HEK293 (cell line): Measurements from ENCODE around the gene LY6G6F.

Experiments used
- GLIS1 ChIP-seq: fragments of 450-650 bp; formaldehyde crosslinking; IDR thresholded peaks from 2 replicates; pipeline ENCODE4 v1.5.1; 2016; ENCODE audit warnings: missing biosample characterization, missing genetic modification characterization
- HOXA7 ChIP-seq: sonication (generic); formaldehyde crosslinking; IDR thresholded peaks from 2 replicates; pipeline ENCODE4 v1.8.1; 2022; ENCODE audit warnings: missing genetic modification reagents, borderline replicate concordance
- KLF16 ChIP-seq: fragments of 450-650 bp; formaldehyde crosslinking; IDR thresholded peaks from 2 replicates; pipeline ENCODE4 v1.5.1; 2017; ENCODE audit warnings: missing biosample characterization, missing genetic modification characterization
- KLF7 ChIP-seq: fragments of 450-650 bp; formaldehyde crosslinking; IDR thresholded peaks from 2 replicates; pipeline ENCODE4 v1.5.1; 2016; ENCODE audit warnings: missing biosample characterization, missing genetic modification characterization, borderline replicate concordance
- MZF1 ChIP-seq: fragments of 450-650 bp; formaldehyde crosslinking; IDR thresholded peaks from 2 replicates; pipeline ENCODE4 v1.5.1; 2017; ENCODE audit warnings: missing biosample characterization, missing genetic modification characterization, borderline replicate concordance
- OVOL3 ChIP-seq: fragments of 450-650 bp; formaldehyde crosslinking; IDR thresholded peaks from 2 replicates; pipeline ENCODE4 v1.5.1; 2016; ENCODE audit warnings: missing biosample characterization, missing genetic modification characterization
- PRDM1 ChIP-seq: fragments of 450-650 bp; formaldehyde crosslinking; IDR thresholded peaks from 2 replicates; pipeline ENCODE4; 2016; ENCODE audit warnings: missing biosample characterization, missing genetic modification characterization
- SCRT2 ChIP-seq: fragments of 450-650 bp; formaldehyde crosslinking; IDR thresholded peaks from 2 replicates; pipeline ENCODE4 v1.5.1; 2016; ENCODE audit warnings: missing biosample characterization, missing genetic modification characterization
- YY1 ChIP-seq: fragments of 450-650 bp; formaldehyde crosslinking; IDR thresholded peaks from 2 replicates; pipeline ENCODE4 v1.5.1; 2018; ENCODE audit warnings: missing biosample characterization, missing genetic modification characterization
- ZBTB7A ChIP-seq: fragments of 450-650 bp; formaldehyde crosslinking; IDR thresholded peaks from 2 replicates; pipeline ENCODE4 v1.5.1; 2016; ENCODE audit warnings: low read depth, missing biosample characterization, missing genetic modification characterization
- ZEB2 ChIP-seq: fragments of 450-650 bp; formaldehyde crosslinking; IDR thresholded peaks from 2 replicates; pipeline ENCODE4 v1.5.1; 2016; ENCODE audit warnings: missing biosample characterization, missing genetic modification characterization
- ZIC2 ChIP-seq: fragments of 450-650 bp; formaldehyde crosslinking; IDR thresholded peaks from 2 replicates; pipeline ENCODE4 v1.5.1; 2016; ENCODE audit warnings: missing biosample characterization, missing genetic modification characterization
- ZNF121 ChIP-seq: fragments of 450-650 bp; formaldehyde crosslinking; IDR thresholded peaks from 2 replicates; pipeline ENCODE4 v1.5.1; 2016; ENCODE audit warnings: missing biosample characterization, missing genetic modification characterization
- ZNF133 ChIP-seq: fragments of 450-650 bp; formaldehyde crosslinking; IDR thresholded peaks from 2 replicates; pipeline ENCODE4 v1.5.1; 2016; ENCODE audit warnings: missing biosample characterization, missing genetic modification characterization
- ZNF16 ChIP-seq: fragments of 450-650 bp; formaldehyde crosslinking; IDR thresholded peaks from 2 replicates; pipeline ENCODE4 v1.5.1; 2016; ENCODE audit warnings: low read depth, missing biosample characterization, missing genetic modification characterization
- ZNF19 ChIP-seq: fragments of 450-650 bp; formaldehyde crosslinking; IDR thresholded peaks from 2 replicates; pipeline ENCODE4; 2016; ENCODE audit warnings: missing biosample characterization, missing genetic modification characterization, low read depth
- ZNF23 ChIP-seq: fragments of 450-650 bp; formaldehyde crosslinking; IDR thresholded peaks from 2 replicates; pipeline ENCODE4 v1.5.1; 2016; ENCODE audit warnings: missing biosample characterization, missing genetic modification characterization, borderline replicate concordance
- ZNF248 ChIP-seq: fragments of 450-650 bp; formaldehyde crosslinking; IDR thresholded peaks from 2 replicates; pipeline ENCODE4 v1.5.1; 2017; ENCODE audit warnings: missing biosample characterization, missing genetic modification characterization
- ZNF266 ChIP-seq: fragments of 450-650 bp; formaldehyde crosslinking; IDR thresholded peaks from 2 replicates; pipeline ENCODE4 v1.5.1; 2016; ENCODE audit warnings: missing biosample characterization, missing genetic modification characterization, low read depth
- ZNF341 ChIP-seq: fragments of 450-650 bp; formaldehyde crosslinking; IDR thresholded peaks from 2 replicates; pipeline ENCODE4; 2016; ENCODE audit warnings: low read depth, missing biosample characterization, missing genetic modification characterization
- ZNF366 ChIP-seq: fragments of 450-650 bp; formaldehyde crosslinking; conservative IDR thresholded peaks from 2 replicates; pipeline ENCODE4 v1.5.1; 2016; ENCODE audit warnings: missing biosample characterization, missing genetic modification characterization
- ZNF37A ChIP-seq: fragments of 450-650 bp; IDR thresholded peaks from 2 replicates; pipeline ENCODE4 v1.5.1; 2018; ENCODE audit warnings: missing biosample characterization, missing genetic modification characterization
- ZNF391 ChIP-seq: fragments of 450-650 bp; formaldehyde crosslinking; IDR thresholded peaks from 2 replicates; pipeline ENCODE4 v1.5.1; 2016; ENCODE audit warnings: low read depth, missing biosample characterization, missing genetic modification characterization, borderline replicate concordance
- ZNF473 ChIP-seq: fragments of 450-650 bp; formaldehyde crosslinking; IDR thresholded peaks from 2 replicates; pipeline ENCODE4 v1.5.1; 2017; ENCODE audit warnings: missing biosample characterization, missing genetic modification characterization
- ZNF530 ChIP-seq: fragments of 450-650 bp; formaldehyde crosslinking; IDR thresholded peaks from 2 replicates; pipeline ENCODE4 v1.5.1; 2016; ENCODE audit warnings: low read depth, missing biosample characterization, missing genetic modification characterization
- ZNF561 ChIP-seq: fragments of 450-650 bp; IDR thresholded peaks from 2 replicates; pipeline ENCODE4 v1.5.1; 2018; ENCODE audit warnings: missing biosample characterization, missing genetic modification characterization, borderline replicate concordance
- ZNF610 ChIP-seq: fragments of 450-650 bp; formaldehyde crosslinking; IDR thresholded peaks from 2 replicates; pipeline ENCODE4 v1.5.1; 2016; ENCODE audit warnings: missing biosample characterization, missing genetic modification characterization, borderline replicate concordance
- ZNF701 ChIP-seq: fragments of 450-650 bp; formaldehyde crosslinking; IDR thresholded peaks from 2 replicates; pipeline ENCODE4 v1.5.1; 2016; ENCODE audit warnings: missing biosample characterization, missing genetic modification characterization
- ZNF791 ChIP-seq: fragments of 450-650 bp; formaldehyde crosslinking; IDR thresholded peaks from 2 replicates; pipeline ENCODE4 v1.5.1; 2016; ENCODE audit warnings: missing biosample characterization, missing genetic modification characterization
- ZNF843 ChIP-seq: fragments of 450-650 bp; formaldehyde crosslinking; IDR thresholded peaks from 2 replicates; pipeline ENCODE4 v1.5.1; 2016; ENCODE audit warnings: missing biosample characterization, missing genetic modification characterization
- ZXDB ChIP-seq: fragments of 450-650 bp; formaldehyde crosslinking; IDR thresholded peaks from 2 replicates; pipeline ENCODE4 v1.5.1; 2016; ENCODE audit warnings: missing biosample characterization, missing genetic modification characterization
- TF ChIP-seq, protein P1 (sequence below): fragments of 450-650 bp; formaldehyde crosslinking; IDR thresholded peaks from 2 replicates; pipeline ENCODE4 v1.5.1; 2016; ENCODE audit warnings: missing biosample characterization, missing genetic modification characterization
- TF ChIP-seq, protein P2 (sequence below): fragments of 450-650 bp; IDR thresholded peaks from 2 replicates; pipeline ENCODE4 v1.5.1; 2018; ENCODE audit warnings: missing biosample characterization, mild to moderate bottlenecking, missing genetic modification characterization
- TF ChIP-seq, protein P3 (sequence below): fragments of 450-650 bp; formaldehyde crosslinking; IDR thresholded peaks from 2 replicates; pipeline ENCODE4 v1.5.1; 2016; ENCODE audit warnings: missing biosample characterization, missing genetic modification characterization, borderline replicate concordance
- TF ChIP-seq, protein P4 (sequence below): fragments of 450-650 bp; formaldehyde crosslinking; IDR thresholded peaks from 2 replicates; pipeline ENCODE4 v1.5.1; 2016; ENCODE audit warnings: missing biosample characterization, missing genetic modification characterization

The LY6G6F gene

DNA sequence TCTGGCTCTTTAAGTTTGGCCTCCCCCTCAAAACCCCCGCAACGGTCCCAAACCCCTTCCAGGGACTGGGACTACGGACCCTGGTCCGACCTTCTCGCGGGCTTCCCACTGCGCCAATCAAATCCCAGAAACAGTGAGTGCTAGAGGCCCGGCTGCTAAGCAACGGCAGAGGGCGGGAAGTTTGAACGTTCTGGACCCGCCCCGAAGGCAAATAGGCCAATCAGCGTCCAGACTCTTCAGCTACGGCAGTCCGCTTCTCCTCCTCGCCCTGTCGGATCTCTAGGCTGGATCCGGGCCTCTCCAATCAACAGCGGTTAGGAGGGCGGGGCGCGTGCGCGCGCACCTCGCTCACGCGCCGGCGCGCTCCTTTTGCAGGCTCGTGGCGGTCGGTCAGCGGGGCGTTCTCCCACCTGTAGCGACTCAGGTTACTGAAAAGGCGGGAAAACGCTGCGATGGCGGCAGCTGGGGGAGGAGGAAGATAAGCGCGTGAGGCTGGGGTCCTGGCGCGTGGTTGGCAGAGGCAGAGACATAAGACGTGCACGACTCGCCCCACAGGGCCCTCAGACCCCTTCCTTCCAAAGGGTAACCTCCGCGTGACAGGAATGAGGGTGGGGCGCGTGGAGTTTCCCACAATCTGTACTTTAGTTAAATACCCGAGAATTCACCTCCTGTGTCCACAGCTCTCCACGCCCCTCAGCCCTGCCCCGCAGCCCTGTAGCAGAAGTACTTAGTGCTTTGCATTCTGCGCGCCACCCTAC, 33.2 kb downstream of the LY6G6F start, which contains the start of gene MSH5 (continued):
- TF ChIP-seq, protein P1, sequence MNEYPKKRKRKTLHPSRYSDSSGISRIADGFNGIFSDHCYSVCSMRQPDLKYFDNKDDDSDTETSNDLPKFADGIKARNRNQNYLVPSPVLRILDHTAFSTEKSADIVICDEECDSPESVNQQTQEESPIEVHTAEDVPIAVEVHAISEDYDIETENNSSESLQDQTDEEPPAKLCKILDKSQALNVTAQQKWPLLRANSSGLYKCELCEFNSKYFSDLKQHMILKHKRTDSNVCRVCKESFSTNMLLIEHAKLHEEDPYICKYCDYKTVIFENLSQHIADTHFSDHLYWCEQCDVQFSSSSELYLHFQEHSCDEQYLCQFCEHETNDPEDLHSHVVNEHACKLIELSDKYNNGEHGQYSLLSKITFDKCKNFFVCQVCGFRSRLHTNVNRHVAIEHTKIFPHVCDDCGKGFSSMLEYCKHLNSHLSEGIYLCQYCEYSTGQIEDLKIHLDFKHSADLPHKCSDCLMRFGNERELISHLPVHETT (tag by site-specific recombination), result peak; percentile 40; the same call in 1 of the 2 replicates
- TF ChIP-seq YY1 (tag by site-specific recombination) (peak; percentile 78; the same call in 1 of the 2 replicates), ZEB2 (tag by site-specific recombination) (peak; percentile 96), HOXA7 (CRISPR knock-in tag) (no peak), KLF16 (peak; percentile 91), MZF1 (no peak), ZNF791 (tag by site-specific recombination) (no peak), ZNF701 (tag by site-specific recombination) (no peak), GLIS1 (tag by site-specific recombination) (peak; percentile 75), ZNF37A (tag by site-specific recombination) (no peak), ZNF391 (tag by site-specific recombination) (peak; percentile 61; the same call in 1 of the 2 replicates), ZXDB (tag by site-specific recombination) (peak; percentile 75), ZNF19 (tag by site-specific recombination) (no peak), ZNF610 (tag by site-specific recombination) (peak; percentile 61; the same call in 1 of the 2 replicates), ZNF248 (tag by site-specific recombination) (no peak), ZNF561 (tag by site-specific recombination) (no peak), ZIC2 (tag by site-specific recombination) (peak; percentile 83), SCRT2 (tag by site-specific recombination) (peak; percentile 100), ZNF341 (tag by site-specific recombination) (peak; percentile 77), ZNF133 (tag by site-specific recombination) (no peak), KLF7 (tag by site-specific recombination) (peak; percentile 97), PRDM1 (tag by site-specific recombination) (no peak), ZNF16 (no peak), ZBTB7A (tag by site-specific recombination) (0 out of 2 replicates have a peak, but pooled peaks have one; percentile 40), OVOL3 (tag by site-specific recombination) (no peak), ZNF121 (no peak), ZNF530 (tag by site-specific recombination) (no peak), ZNF366 (tag by site-specific recombination) (peak; percentile 30; the same call in 1 of the 2 replicates), ZNF266 (no peak), ZNF23 (tag by site-specific recombination) (no peak), ZNF473 (tag by site-specific recombination) (no peak), ZNF843 (tag by site-specific recombination) (peak; percentile 59; the same call in 1 of the 2 replicates)
- TF ChIP-seq, protein P2, sequence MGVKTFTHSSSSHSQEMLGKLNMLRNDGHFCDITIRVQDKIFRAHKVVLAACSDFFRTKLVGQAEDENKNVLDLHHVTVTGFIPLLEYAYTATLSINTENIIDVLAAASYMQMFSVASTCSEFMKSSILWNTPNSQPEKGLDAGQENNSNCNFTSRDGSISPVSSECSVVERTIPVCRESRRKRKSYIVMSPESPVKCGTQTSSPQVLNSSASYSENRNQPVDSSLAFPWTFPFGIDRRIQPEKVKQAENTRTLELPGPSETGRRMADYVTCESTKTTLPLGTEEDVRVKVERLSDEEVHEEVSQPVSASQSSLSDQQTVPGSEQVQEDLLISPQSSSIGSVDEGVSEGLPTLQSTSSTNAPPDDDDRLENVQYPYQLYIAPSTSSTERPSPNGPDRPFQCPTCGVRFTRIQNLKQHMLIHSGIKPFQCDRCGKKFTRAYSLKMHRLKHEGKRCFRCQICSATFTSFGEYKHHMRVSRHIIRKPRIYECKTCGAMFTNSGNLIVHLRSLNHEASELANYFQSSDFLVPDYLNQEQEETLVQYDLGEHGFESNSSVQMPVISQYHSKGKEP (tag by site-specific recombination), result no peak
- TF ChIP-seq, protein P3, sequence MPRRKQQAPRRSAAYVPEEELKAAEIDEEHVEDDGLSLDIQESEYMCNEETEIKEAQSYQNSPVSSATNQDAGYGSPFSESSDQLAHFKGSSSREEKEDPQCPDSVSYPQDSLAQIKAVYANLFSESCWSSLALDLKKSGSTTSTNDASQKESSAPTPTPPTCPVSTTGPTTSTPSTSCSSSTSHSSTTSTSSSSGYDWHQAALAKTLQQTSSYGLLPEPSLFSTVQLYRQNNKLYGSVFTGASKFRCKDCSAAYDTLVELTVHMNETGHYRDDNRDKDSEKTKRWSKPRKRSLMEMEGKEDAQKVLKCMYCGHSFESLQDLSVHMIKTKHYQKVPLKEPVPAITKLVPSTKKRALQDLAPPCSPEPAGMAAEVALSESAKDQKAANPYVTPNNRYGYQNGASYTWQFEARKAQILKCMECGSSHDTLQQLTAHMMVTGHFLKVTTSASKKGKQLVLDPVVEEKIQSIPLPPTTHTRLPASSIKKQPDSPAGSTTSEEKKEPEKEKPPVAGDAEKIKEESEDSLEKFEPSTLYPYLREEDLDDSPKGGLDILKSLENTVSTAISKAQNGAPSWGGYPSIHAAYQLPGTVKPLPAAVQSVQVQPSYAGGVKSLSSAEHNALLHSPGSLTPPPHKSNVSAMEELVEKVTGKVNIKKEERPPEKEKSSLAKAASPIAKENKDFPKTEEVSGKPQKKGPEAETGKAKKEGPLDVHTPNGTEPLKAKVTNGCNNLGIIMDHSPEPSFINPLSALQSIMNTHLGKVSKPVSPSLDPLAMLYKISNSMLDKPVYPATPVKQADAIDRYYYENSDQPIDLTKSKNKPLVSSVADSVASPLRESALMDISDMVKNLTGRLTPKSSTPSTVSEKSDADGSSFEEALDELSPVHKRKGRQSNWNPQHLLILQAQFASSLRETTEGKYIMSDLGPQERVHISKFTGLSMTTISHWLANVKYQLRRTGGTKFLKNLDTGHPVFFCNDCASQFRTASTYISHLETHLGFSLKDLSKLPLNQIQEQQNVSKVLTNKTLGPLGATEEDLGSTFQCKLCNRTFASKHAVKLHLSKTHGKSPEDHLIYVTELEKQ (tag by site-specific recombination), result 0 out of 2 replicates have a peak, but pooled peaks have one; percentile 17
- TF ChIP-seq, protein P4, sequence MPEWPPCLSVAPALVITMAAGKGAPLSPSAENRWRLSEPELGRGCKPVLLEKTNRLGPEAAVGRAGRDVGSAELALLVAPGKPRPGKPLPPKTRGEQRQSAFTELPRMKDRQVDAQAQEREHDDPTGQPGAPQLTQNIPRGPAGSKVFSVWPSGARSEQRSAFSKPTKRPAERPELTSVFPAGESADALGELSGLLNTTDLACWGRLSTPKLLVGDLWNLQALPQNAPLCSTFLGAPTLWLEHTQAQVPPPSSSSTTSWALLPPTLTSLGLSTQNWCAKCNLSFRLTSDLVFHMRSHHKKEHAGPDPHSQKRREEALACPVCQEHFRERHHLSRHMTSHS (tag by site-specific recombination), result no peak
